GM12878 (cell line): ENCODE measurements around the gene MAFG. TPM values are rescaled to one million over a fixed set of nuclear protein-coding genes. Genes with fewer than 3 reads are reported as not detected.
A peak's percentile ranks its signal among the peaks of the same experiment; 100 is the strongest.

Experiments used
- ATAC-seq: fragments of 200-7000 bp; cut with Tn5 transposase; 3 replicates; pipeline ENCODE4 v1.9.1; 2020; ENCODE audit warnings: mild to moderate bottlenecking, moderate library complexity
- BruUV-seq: library from RNA; stranded (reverse); fragments of 400-500 nt; replicated peaks from 2 replicates; lab custom pipeline; 2021; lab: Mats Ljungman, UMichigan
- CTCF ChIA-PET: fragments of 300-600 bp; sonication (Branson Sonifier 250); formaldehyde crosslinking; extraction: SDS; loops from one replicate; lab custom pipeline; 2021; ENCODE audit warnings: inconsistent platforms; lab: Yijun Ruan, JAX
- POLR2A ChIA-PET: fragments of 350-600 bp; formaldehyde crosslinking; extraction: SDS; loops from one replicate; lab custom pipeline; 2021; ENCODE audit warnings: inconsistent platforms; lab: Charles Lee
- RAD21 ChIA-PET: fragments of 300-600 bp; sonication (Branson Sonifier 250); formaldehyde crosslinking; loops from one replicate; lab custom pipeline; 2023; ENCODE audit warnings: antibody characterized with exemption; ENCODE audit not compliant: unreplicated experiment; lab: Charles Lee
- SMC1A ChIA-PET: fragments of 300-600 bp; sonication (Branson Sonifier 250); formaldehyde crosslinking; loops from one replicate; lab custom pipeline; 2023; ENCODE audit not compliant: unreplicated experiment, uncharacterized antibody; lab: Charles Lee
- DNase-seq: peaks from one replicate; pipeline ENCODE4 v3.0.0-alpha.2; 2011; ENCODE audit warnings: low read depth, low spot score
- FAIRE-seq: peaks from 3 replicates; lab custom pipeline; 2011; peaks lifted over from hg19 to GRCh38; lab: Jason Lieb, UNC
- H2AFZ ChIP-seq: 2 replicates; pipeline ENCODE4 v1.6.0; 2011; ENCODE audit warnings: low read depth, low read length, control low read depth; ENCODE audit not compliant: control insufficient read depth
- H3K27ac ChIP-seq: 2 replicates; pipeline ENCODE4 v1.5.1; 2011; ENCODE audit warnings: control low read depth; ENCODE audit not compliant: control insufficient read depth, insufficient read depth
- H3K27me3 ChIP-seq, 2 experiments: replicated peaks in 1 of 2; 2 replicates each; pipeline versions ENCODE4 v1.6.0 to v1.6.1; 2011; ENCODE audit warnings: low read length in 1 of 2; ENCODE audit not compliant: control insufficient read depth in 2 of 2, insufficient read depth in 2 of 2
- H3K36me3 ChIP-seq, 2 experiments: 2 replicates each; pipeline ENCODE4 v1.5.1; 2011; ENCODE audit warnings: low read length in 1 of 2; ENCODE audit not compliant: control insufficient read depth in 2 of 2, insufficient read depth in 2 of 2
- H3K4me1 ChIP-seq: 2 replicates; pipeline ENCODE4 v1.6.1; 2011; ENCODE audit warnings: mild to moderate bottlenecking, low read length, moderate library complexity, mixed read lengths; ENCODE audit not compliant: control insufficient read depth, insufficient read depth
- H3K4me2 ChIP-seq: 2 replicates; pipeline ENCODE4 v1.6.0; 2011; ENCODE audit warnings: control low read depth; ENCODE audit not compliant: control insufficient read depth, insufficient read depth
- H3K4me3 ChIP-seq: fragments of 200-600 bp; sonication (generic); 2 replicates; pipeline ENCODE4 v1.5.1; 2016
- H3K79me2 ChIP-seq: 2 replicates; pipeline ENCODE4 v1.6.0; 2011; ENCODE audit warnings: low read length; ENCODE audit not compliant: control insufficient read depth, insufficient read depth
- H3K9ac ChIP-seq: 2 replicates; pipeline ENCODE4 v1.8.0; 2011; ENCODE audit warnings: low read length, control low read depth, mixed read lengths; ENCODE audit not compliant: control insufficient read depth, insufficient read depth
- H3K9me3 ChIP-seq: replicated peaks from 3 replicates; pipeline ENCODE4 v1.5.1; 2011; ENCODE audit warnings: mild to moderate bottlenecking, low read length; ENCODE audit not compliant: control insufficient read depth, insufficient read depth
- H4K20me1 ChIP-seq: 2 replicates; pipeline ENCODE4 v1.6.0; 2011; ENCODE audit not compliant: control insufficient read depth, insufficient read depth
- ATF7 ChIP-seq: fragments of 450-650 bp; IDR thresholded peaks from 2 replicates; pipeline ENCODE4 v1.6.1; 2016; ENCODE audit warnings: low read depth, mild to moderate bottlenecking
- CEBPB ChIP-seq, 2 experiments: fragments of 150-350 bp in 1 of 2; IDR thresholded peaks; 2 replicates each; pipeline ENCODE4 v1.6.1; 2012 to 2014; ENCODE audit warnings: low read depth in 2 of 2, low read length in 2 of 2, borderline replicate concordance in 1 of 2, inconsistent platforms in 1 of 2
- EP300 ChIP-seq, 2 experiments: fragments of 150-350 bp in 1 of 2; IDR thresholded peaks; 2 replicates each; pipeline ENCODE4 v1.6.1; 2011 to 2012; ENCODE audit warnings: low read depth in 2 of 2, low read length in 2 of 2, borderline replicate concordance in 1 of 2, improper control_type of control experiment in 1 of 2, inconsistent platforms in 1 of 2; ENCODE audit not compliant: control insufficient read depth in 1 of 2
- EZH2 ChIP-seq: IDR thresholded peaks from 2 replicates; pipeline ENCODE4 v1.6.1; 2012; ENCODE audit warnings: low read depth, mild to moderate bottlenecking, control low read depth, inconsistent platforms, low read length, borderline replicate concordance; ENCODE audit not compliant: control insufficient read depth
- GATAD2B ChIP-seq: fragments of 450-650 bp; conservative IDR thresholded peaks from 2 replicates; pipeline ENCODE4 v1.6.1; 2017; ENCODE audit warnings: low read depth, mild to moderate bottlenecking, moderate library complexity
- IKZF1 ChIP-seq: fragments of 450-650 bp; conservative IDR thresholded peaks from 2 replicates; pipeline ENCODE4 v1.6.1; 2017; ENCODE audit warnings: antibody characterized with exemption, mild to moderate bottlenecking
- MYB ChIP-seq: fragments of 150-350 bp; IDR thresholded peaks from 2 replicates; pipeline ENCODE4 v1.6.1; 2014; ENCODE audit warnings: mild to moderate bottlenecking, low read depth, low read length, borderline replicate concordance
- POLR2AphosphoS2 ChIP-seq: IDR thresholded peaks from 2 replicates; pipeline ENCODE4 v1.6.1; 2011; ENCODE audit warnings: low read depth, mild to moderate bottlenecking, low read length, improper control_type of control experiment, moderate library complexity
- SPI1 ChIP-seq: IDR thresholded peaks from 2 replicates; pipeline ENCODE4 v1.6.1; 2011; ENCODE audit warnings: low read depth, mild to moderate bottlenecking, low read length, moderate library complexity, borderline replicate concordance; ENCODE audit not compliant: insufficient read depth
- STAT1 ChIP-seq: fragments of 450-650 bp; conservative IDR thresholded peaks from 2 replicates; pipeline ENCODE4 v1.6.1; 2014; ENCODE audit warnings: antibody characterized with exemption, mild to moderate bottlenecking
- TCF12 ChIP-seq: IDR thresholded peaks from 2 replicates; pipeline ENCODE4 v1.6.1; 2011; ENCODE audit warnings: low read depth, mild to moderate bottlenecking, low read length
- TCF3 ChIP-seq: IDR thresholded peaks from 2 replicates; pipeline ENCODE4 v1.6.1; 2012; ENCODE audit warnings: low read depth, mild to moderate bottlenecking, low read length, borderline replicate concordance; ENCODE audit not compliant: insufficient read depth
- WGBS: methylation state at CpG from one replicate; pipeline ENCODE4 v1.1.6; 2016; ENCODE audit warnings: low lambda C conversion rate; ENCODE audit not compliant: insufficient replicate concordance, insufficient coverage; ENCODE audit errors: missing lambda C conversion rate; 5-methylcytosine and 5-hydroxymethylcytosine counted together
- in situ Hi-C: fragments of 300-500 bp; cut with MboI; formaldehyde crosslinking; loops from 9 replicates; pipeline ENCODE4 v1.14.3; 2018; ENCODE audit warnings: mixed read lengths
- intact Hi-C: fragments of 100-400 bp; cut with micrococcal nuclease; formaldehyde crosslinking; loops from one replicate; pipeline ENCODE4 v1.14.2; 2022; ENCODE audit not compliant: unreplicated experiment
- polyA plus RNA-seq, 11 experiments: library from polyadenylated mRNA; depleted of rRNA in 4 of 11; unstranded in 6 of 11; stranded (reverse) in 5 of 11; fragments of >200 nt; fragmentation: Nextera tagmentation in 4 of 11; fragmentation: Illumina TruSeq in 1 of 11; extraction: Ambion mirVana in 4 of 11; extraction: Trizol in 1 of 11; gene quantifications; 1 replicate in 1 of 11; 2 replicates in 10 of 11; pipeline versions ENCODE4 v1.2.1 to v1.2.3, GENCODE V29; 2011 to 2016; ENCODE audit warnings: inconsistent platforms in 2 of 11, missing spikeins in 2 of 11, low read depth in 1 of 11
- total RNA-seq, 4 experiments: library from RNA; depleted of rRNA in 3 of 4; stranded (reverse); fragments of >200 nt in 3 of 4; fragmentation: Illumina TruSeq in 1 of 4; extraction: Trizol in 1 of 4; gene quantifications; 2 replicates each; pipeline versions ENCODE4 v1.2.1 to v1.2.3, GENCODE V29; 2013 to 2021
- TF ChIP-seq, protein P1 (sequence below): fragments of 450-650 bp; IDR thresholded peaks from 2 replicates; pipeline ENCODE4 v1.6.1; 2017; ENCODE audit warnings: mild to moderate bottlenecking
- TF ChIP-seq, protein P2 (sequence below): fragments of 450-650 bp; IDR thresholded peaks from 2 replicates; pipeline ENCODE4 v1.6.1; 2014; ENCODE audit warnings: mild to moderate bottlenecking
- TF ChIP-seq, protein P3 (sequence below): fragments of 450-650 bp; IDR thresholded peaks from 2 replicates; pipeline ENCODE4 v1.6.1; 2018; ENCODE audit warnings: mild to moderate bottlenecking, low read depth, moderate library complexity; ENCODE audit not compliant: partially characterized antibody

Gene MAFG
- total and polyA plus RNA-seq, 10 of the 15 experiments (the other 5 are each of a cell fraction or from before 2014, with no cell fraction given): 0.48 to 20.1 (median 7.6) TPM

DNA sequence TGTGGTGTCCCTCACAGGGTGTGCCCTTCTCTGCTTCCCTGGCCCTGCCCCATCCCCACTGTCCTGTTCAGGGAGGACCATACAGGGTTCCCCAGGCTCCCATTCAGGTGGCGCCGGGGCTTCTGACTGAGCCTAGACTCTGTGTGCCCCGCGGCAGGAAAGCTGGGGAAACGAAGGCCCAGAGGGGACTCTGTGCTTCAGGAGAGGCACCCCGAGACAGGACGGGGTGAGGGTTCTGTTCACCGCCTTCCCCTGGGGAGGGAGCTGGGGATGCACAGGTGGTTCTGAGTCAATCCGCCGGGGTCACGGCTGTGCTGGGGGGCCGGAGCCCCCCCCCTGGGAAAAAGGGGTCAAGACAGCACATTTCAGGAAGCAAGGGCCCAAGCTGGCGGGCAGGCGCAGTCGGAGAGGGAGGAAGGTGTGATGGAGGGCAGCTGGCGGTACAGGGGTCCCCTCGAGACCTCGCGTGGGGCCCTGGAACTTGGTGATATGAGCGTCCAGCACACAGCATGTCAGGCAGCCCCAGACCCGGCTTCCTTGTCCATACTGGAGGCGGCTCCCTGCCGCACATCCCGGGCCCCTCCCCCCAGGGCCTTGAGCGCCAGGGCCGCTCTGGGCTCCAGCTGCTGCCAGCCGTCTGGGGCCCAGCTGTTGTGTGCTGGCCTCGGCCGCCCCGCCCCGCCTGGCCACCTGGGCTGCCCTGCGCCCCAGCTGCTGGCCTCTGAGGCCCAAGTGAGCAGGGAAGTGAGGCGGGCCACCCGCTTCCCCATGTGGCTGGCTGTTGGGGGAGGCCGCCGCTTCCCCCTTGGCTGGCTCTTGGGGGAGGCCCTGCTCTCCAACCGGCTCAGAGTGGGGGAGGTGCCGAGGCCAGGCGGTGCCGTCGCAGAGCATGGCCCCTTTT is 39.1 kb upstream of the MAFG start:
- no peaks in the 10 kb centered on the region for H3K9me3 ChIP-seq
- H4K20me1 ChIP-seq: no peaks in the 10 kb centered on the region
- FAIRE-seq (no peak), DNase-seq (no peak), ATAC-seq (peak; percentile 39)
- no TSS peak for BruUV-seq
- SMC1A ChIA-PET: interaction anchor here (1.2 to 2.0 kb wide), 2 partner anchors 55 to 71 kb away, joined by 7 to 9 read pairs; partner anchors contain the start of gene DCXR
- intact Hi-C loops (loop anchor here (5.0 kb wide), 1 partner anchor 39 kb away; the partner anchor contains the start of gene MAFG), in situ Hi-C loops (no loop called here)
- no peak overlapping the region for H3K27ac ChIP-seq
- RAD21 ChIA-PET: interaction anchor here (1.1 to 1.9 kb wide), 2 partner anchors 37 to 56 kb away, joined by 4 to 12 read pairs; partner anchors contain the start of genes CENPX and LRRC45
- H3K36me3 ChIP-seq: no peaks in the 10 kb centered on the region
- peak overlapping the region; percentile 5; the same call in 1 of the 2 replicates for H2AFZ ChIP-seq
- no peak overlapping the region for H3K4me3 ChIP-seq
- POLR2A ChIA-PET: interaction anchor here (0.6 to 2.3 kb wide), 8 partner anchors 10 to 254 kb away, joined by 3 to 18 read pairs (median 3); partner anchors contain the start of genes ASPSCR1, DCXR, FASN and SLC25A10
- H3K27me3 ChIP-seq: peaks cover 4 to 9% of the 10 kb centered on the region in 2 experiments
- CTCF ChIA-PET: interaction anchor here (0.7 to 2.9 kb wide), 3 partner anchors 7 to 55 kb away, joined by 3 to 28 read pairs (median 4); partner anchors contain the start of genes CENPX and LRRC45
- peak overlapping the region; percentile 49; the same call in 1 of the 2 replicates for H3K4me2 ChIP-seq
- 30% methylated on average over 35 of the region's 41 CpGs for WGBS
- H3K9ac ChIP-seq: no peak overlapping the region
- H3K4me1 ChIP-seq: peaks cover 18% of the 10 kb centered on the region
- no peaks in the 10 kb centered on the region for H3K79me2 ChIP-seq
- peak; percentile 2; the same call in 1 of the 2 replicates for TF ChIP-seq SPI1
- TF ChIP-seq EP300 (IDR thresholded peaks at IDR 0.05; ENCODE audit: borderline replicate concordance in 1 of 2, control insufficient read depth in 1 of 2, low read depth in 2 of 2, low read length in 2 of 2): no peak
- TF ChIP-seq STAT1: no peak
- no peak for TF ChIP-seq POLR2AphosphoS2
- no peak for TF ChIP-seq ATF7
- no peak for TF ChIP-seq IKZF1
- TF ChIP-seq, protein P1, sequence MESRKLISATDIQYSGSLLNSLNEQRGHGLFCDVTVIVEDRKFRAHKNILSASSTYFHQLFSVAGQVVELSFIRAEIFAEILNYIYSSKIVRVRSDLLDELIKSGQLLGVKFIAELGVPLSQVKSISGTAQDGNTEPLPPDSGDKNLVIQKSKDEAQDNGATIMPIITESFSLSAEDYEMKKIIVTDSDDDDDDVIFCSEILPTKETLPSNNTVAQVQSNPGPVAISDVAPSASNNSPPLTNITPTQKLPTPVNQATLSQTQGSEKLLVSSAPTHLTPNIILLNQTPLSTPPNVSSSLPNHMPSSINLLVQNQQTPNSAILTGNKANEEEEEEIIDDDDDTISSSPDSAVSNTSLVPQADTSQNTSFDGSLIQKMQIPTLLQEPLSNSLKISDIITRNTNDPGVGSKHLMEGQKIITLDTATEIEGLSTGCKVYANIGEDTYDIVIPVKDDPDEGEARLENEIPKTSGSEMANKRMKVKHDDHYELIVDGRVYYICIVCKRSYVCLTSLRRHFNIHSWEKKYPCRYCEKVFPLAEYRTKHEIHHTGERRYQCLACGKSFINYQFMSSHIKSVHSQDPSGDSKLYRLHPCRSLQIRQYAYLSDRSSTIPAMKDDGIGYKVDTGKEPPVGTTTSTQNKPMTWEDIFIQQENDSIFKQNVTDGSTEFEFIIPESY: no peak
- no peak for TF ChIP-seq MYB
- TF ChIP-seq, protein P2, sequence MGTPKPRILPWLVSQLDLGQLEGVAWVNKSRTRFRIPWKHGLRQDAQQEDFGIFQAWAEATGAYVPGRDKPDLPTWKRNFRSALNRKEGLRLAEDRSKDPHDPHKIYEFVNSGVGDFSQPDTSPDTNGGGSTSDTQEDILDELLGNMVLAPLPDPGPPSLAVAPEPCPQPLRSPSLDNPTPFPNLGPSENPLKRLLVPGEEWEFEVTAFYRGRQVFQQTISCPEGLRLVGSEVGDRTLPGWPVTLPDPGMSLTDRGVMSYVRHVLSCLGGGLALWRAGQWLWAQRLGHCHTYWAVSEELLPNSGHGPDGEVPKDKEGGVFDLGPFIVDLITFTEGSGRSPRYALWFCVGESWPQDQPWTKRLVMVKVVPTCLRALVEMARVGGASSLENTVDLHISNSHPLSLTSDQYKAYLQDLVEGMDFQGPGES: no peak
- no peak for TF ChIP-seq EZH2
- peak; percentile 93 for TF ChIP-seq TCF12
- TF ChIP-seq CEBPB (IDR thresholded peaks at IDR 0.05; ENCODE audit: borderline replicate concordance in 1 of 2, low read depth in 2 of 2, low read length in 2 of 2): no peak
- peak; percentile 26; the same call in 1 of the 2 replicates for TF ChIP-seq GATAD2B
- TF ChIP-seq, protein P3, sequence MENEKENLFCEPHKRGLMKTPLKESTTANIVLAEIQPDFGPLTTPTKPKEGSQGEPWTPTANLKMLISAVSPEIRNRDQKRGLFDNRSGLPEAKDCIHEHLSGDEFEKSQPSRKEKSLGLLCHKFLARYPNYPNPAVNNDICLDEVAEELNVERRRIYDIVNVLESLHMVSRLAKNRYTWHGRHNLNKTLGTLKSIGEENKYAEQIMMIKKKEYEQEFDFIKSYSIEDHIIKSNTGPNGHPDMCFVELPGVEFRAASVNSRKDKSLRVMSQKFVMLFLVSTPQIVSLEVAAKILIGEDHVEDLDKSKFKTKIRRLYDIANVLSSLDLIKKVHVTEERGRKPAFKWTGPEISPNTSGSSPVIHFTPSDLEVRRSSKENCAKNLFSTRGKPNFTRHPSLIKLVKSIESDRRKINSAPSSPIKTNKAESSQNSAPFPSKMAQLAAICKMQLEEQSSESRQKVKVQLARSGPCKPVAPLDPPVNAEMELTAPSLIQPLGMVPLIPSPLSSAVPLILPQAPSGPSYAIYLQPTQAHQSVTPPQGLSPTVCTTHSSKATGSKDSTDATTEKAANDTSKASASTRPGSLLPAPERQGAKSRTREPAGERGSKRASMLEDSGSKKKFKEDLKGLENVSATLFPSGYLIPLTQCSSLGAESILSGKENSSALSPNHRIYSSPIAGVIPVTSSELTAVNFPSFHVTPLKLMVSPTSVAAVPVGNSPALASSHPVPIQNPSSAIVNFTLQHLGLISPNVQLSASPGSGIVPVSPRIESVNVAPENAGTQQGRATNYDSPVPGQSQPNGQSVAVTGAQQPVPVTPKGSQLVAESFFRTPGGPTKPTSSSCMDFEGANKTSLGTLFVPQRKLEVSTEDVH: no peak
- peak; percentile 98 for TF ChIP-seq TCF3
